Measurements from ENCODE around the gene CALR3. TPM values are rescaled to one million over a fixed set of nuclear protein-coding genes. Genes with fewer than 3 reads are reported as not detected.

CALR3 gene
- total and polyA plus RNA-seq, 2 of the 8 experiments (the other 6 are each of a cell fraction or from before 2014, with no cell fraction given) = 0.11 to 0.32 TPM

- no peak for TF ChIP-seq E2F6 (IDR thresholded peaks at IDR 0.05)
- TF ChIP-seq HDAC2 (IDR thresholded peaks at IDR 0.05; ENCODE audit: borderline replicate concordance in 1 of 2, low read depth in 2 of 2, low read length in 2 of 2) = no peak
- no peak for TF ChIP-seq NRF1 (IDR thresholded peaks at IDR 0.05; ENCODE audit: low read depth, low read length)
- no peak for TF ChIP-seq SP4 (IDR thresholded peaks at IDR 0.05; ENCODE audit: low read length)
- peak in 1 of 2 experiments; percentile 33; a peak in 2 of 4 replicates for TF ChIP-seq SIN3A (conservative IDR thresholded peaks at IDR 0.05 in 1 of 2, IDR thresholded peaks at IDR 0.05 in 1 of 2; ENCODE audit: low read depth in 1 of 2, low read length in 2 of 2)
- no peak for TF ChIP-seq POU5F1 (IDR thresholded peaks at IDR 0.05; ENCODE audit: low read depth, low read length)
- TF ChIP-seq POLR2A (IDR thresholded peaks at IDR 0.05; ENCODE audit: control extremely low read depth in 1 of 2, low read depth in 2 of 2, low read length in 2 of 2) = no peak
- TF ChIP-seq SIX5 (IDR thresholded peaks at IDR 0.05; ENCODE audit: low read depth, low read length) = no peak
- no peak for TF ChIP-seq KDM1A (IDR thresholded peaks at IDR 0.05; ENCODE audit: borderline replicate concordance, low read length)
- TF ChIP-seq SUZ12 (IDR thresholded peaks at IDR 0.05; ENCODE audit: low read length) = no peak
- no peak for TF ChIP-seq BCL11A (IDR thresholded peaks at IDR 0.05; ENCODE audit: low read depth in 2 of 2, low read length in 2 of 2)
- TF ChIP-seq TAF1 (IDR thresholded peaks at IDR 0.05; ENCODE audit: low read depth, low read length) = 0 out of 2 replicates have a peak, but pooled peaks have one; percentile 29
- no peak for TF ChIP-seq TAF7 (optimal IDR thresholded peaks at IDR 0.05; ENCODE audit: borderline replicate concordance, low read depth, low read length)
- peak; percentile 61 for TF ChIP-seq KDM4A (IDR thresholded peaks at IDR 0.05; ENCODE audit: low read depth, low read length, severe bottlenecking)
- no peak; the same call in 1 of the 2 replicates for TF ChIP-seq PHF8 (conservative IDR thresholded peaks at IDR 0.05; ENCODE audit: low read depth, low read length)
- no peak for TF ChIP-seq TCF12 (IDR thresholded peaks at IDR 0.05; ENCODE audit: low read depth, low read length)
- no peak for TF ChIP-seq HDAC6 (IDR thresholded peaks at IDR 0.05; ENCODE audit: low read depth, low read length)
Measured at GRCh38 chr19:16470911-16471811, 24.8 kb downstream of the CALR3 start (continued).

Measured in H1 (cell line).